GM19099 (cell line): ENCODE data around the gene TBXT.

Experiments
- POLR2A ChIP-seq: IDR thresholded peaks from 3 replicates; pipeline ENCODE4 v1.6.1; 2011; ENCODE audit warnings: low read depth; ENCODE audit not compliant: insufficient read length; ENCODE audit errors: extremely low read depth

TBXT gene

DNA sequence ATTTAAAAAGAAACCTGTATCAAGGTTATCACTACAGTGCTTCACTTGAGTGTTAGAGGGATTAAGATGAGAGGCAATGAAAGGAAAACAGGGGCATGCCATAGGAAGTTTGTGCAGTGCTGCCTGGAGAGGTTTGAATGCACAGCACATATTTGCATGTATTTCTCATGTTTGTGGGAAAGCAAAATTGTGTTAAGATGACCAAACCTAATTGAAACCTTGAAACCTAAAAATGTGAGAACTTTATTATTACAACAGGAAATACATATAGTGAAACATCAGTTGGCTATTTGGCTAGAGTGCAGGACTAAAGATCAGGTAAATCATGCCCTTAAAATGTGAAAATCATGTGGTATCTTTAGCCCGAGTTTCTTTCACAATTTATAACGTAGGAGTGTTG is 8.5 kb upstream of the TBXT start:
- TF ChIP-seq POLR2A: no peak

DNA sequence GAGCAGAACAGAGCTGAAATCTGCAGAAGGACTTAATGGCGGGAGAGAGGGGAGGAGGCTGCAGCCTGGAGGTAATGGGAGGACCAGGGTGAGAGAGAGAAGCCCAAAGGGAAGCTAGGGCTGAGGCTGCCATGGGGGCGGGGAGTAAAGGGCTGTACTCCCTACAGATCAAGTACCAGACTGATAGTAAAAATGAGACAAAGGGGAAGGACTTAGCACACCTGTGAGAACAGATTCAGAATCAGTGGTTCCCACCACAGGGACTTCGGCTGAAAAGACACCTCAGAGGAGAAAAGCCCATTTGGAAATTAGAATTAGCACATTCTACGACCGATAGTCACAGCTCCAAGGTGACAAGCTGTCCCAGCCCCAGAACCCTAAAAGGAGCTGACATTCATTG is 6.4 kb upstream of the TBXT start:
- TF ChIP-seq POLR2A: no peak

DNA sequence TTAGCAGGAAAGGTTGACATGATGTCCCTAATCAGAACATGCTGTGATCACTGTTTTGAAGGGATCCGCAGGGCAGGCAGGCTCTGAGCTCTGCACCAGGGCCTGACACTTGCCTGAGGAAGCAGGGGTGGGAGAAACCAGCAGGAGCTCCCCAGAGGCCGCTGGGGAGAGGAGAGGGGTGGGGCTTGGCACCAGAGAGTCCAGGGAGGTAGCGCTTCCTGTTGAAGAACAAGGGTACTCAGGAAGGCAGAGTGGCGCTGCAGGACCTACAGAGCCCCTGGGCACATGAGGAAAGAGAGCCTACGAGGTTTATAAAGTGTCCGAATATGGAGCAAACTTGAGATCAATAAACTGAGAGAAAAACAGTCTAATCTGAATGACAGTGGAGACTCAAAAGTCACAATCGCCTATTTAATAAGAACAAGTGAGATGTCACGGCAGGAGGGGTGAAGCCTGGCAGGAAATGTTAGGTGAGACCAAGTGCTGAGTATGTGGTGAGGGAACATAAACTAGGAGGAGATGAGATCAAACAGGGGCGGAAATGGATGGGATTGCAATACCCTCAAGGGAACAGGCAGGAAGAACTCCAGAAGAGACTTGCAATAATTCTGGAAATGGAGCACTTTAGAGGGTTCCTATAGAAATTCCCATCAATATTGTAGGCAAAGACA is 5.8 kb upstream of the TBXT start:
- TF ChIP-seq POLR2A: no peak

DNA sequence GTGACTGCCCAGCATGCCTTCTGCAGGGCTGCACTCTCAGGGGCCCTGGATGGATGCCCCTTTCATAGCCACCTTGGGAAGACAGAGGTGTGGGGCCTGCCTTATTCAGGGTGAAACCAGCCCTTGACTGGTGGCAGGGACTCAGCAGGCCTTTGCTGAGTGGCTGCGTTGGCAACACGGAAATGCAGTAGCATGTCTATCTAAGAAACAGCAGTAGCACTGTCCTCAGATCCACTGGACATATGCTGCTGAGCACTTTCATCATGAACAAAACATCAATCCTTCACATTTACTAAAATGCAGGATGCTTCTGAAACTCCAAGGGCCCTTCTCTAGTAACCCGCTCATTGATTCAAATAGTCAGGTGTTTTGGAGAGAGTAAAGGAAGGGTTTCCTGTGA is 4.9 kb upstream of the TBXT start:
- no peak for TF ChIP-seq POLR2A

DNA sequence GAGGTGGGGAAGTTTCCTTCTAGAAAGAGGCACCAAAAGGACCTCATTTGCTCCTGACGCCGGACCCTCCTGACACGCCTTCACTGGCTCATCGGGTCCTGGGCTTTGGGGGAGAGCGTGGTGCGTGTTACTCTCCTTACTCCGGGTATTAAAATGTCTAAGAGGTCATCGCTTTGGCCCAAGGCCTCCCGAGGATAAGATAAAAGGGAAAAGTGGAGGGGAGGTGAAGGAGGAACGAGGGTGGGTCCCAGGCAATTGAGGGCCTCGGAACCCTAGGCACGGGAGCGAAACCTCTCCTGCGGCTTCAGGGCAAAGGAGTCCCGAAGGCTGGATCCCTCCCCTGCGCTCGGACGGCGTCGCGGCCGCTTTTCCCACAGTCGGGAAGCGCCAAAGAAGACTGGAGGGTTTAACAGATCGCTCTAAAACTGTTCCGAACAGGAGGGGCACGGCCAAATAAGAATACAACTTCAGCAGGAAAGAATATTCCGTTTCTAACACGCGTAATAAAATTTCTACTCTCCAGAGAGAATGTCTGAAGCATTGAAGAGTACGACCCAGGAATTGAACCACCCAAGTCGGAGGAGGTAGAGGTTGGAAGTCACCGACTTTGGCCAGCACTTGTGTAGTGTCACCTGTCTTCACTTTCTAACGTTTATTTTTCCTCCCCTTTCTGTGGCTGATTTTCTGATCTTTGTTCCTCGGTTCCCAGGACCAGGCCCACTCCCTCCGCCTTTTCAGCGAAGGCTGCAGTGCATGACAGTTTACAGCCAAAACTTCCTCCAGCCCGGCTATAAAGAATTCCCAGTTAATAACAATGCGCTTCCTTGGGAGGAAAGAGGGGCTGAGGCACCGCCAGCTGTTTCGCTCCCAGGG is 2.1 kb upstream of the TBXT start:
- TF ChIP-seq POLR2A: no peak

DNA sequence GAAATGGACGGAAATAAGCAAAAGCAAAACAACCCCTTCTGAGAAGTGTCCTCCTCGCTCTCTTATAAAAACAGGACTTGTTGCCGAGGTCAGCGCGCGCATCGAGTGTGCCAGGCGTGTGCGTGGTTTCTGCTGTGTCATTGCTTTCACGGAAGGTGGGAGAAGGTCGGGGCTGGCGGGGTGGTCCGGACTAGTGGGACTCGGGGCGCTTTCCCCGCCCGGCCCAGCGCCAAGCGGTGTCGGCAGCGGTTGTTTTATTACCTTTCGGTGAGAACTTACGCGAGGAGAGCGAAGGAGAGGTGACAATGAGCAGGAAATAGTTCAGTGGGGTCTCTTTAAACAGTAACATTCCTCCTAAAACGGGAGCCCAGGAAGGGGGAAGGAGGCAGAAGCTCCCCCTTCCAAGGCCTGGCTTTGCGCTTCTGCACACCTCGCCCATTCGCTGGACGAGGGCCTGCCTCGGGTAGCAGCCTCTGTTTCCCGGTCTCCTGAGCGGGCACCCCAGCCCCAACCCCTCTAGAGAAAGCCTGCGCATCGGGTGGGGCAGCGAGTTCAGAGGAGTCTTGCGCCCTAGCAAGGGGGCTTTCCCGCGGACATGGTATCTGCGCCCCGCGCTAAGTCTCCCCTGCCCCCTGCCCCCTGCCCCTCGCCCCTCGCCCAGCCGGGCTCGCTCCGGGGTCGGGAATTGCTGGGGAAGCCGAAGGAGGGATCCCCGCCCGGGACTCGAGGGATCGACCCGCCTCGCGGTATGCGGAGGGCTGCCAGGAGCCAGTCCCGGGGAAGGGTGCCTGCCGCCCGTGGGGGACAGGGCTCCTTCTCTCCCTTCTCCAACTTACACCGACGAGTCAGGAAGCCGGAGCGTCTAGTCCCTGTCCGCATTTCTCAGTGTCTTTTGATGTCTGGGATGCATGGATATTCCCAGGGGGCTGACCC is 1.2 kb upstream of the TBXT start:
- TF ChIP-seq POLR2A: no peak

DNA sequence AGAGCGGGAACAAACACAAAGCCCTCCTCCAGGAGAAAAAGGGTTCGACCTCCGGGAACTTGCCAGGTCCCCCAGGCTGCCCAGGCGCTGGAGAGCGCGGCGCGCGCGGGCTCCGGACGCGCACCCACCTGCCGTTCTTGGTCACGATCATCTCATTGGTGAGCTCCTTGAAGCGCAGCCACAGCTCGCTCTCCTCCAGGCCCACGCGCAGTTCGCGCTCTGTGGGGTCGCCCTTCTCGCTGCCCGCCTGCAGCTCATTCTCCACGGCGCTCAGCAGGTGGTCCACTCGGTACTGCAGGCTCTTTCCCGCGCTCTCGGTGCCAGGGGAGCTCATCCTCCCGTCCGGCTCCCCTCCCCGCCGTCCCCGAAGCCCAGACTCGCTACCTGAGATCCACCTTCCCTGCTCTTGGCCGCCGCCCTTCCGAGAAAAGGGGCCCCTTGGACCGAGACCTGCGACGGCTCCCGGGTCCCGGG is 356 bp downstream of the TBXT start:
- TF ChIP-seq POLR2A: no peak

DNA sequence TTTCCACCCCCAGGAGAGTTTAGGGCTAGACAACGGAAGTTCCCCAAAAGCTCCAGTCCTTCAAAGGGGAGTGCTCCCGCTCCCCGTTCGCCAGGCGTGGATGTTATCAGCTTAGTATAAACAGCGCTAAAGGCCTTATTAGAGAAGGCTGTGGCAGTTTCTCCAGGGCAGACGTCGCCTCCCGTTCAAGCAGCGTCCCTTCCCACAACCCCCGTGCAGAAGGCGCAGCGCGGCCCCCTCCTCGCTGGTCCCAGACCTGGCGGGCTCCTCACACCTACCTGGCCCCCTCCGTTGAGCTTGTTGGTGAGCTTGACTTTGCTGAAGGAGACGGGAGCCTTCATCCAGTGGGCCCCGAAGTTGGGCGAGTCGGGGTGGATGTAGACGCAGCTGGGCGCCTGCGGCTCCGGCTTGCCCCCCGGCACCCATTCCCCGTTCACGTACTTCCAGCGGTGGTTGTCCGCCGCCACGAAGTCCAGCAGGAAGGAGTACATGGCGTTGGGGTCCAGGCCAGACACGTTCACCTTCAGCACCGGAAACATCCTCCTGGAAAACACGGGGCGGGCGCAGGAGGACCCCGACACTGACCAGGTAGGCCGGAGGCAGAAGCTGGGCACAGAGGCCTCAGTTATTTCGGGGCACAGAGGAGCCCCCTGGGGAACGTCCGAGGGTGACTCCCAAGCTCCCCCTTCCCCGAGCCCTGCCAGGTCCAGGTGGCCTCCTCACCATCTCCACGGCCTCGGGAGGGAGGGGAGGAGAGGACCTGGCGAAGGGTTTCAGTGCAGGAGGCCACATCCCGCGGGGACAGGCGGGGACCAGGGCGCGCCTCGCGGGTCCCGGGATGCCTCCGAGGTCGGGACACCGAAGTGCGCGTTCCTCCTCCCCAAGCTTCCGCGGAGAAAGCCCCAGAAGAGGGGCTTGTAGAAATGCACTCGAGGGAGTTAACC is 1.1 kb downstream of the TBXT start:
- TF ChIP-seq POLR2A: no peak

DNA sequence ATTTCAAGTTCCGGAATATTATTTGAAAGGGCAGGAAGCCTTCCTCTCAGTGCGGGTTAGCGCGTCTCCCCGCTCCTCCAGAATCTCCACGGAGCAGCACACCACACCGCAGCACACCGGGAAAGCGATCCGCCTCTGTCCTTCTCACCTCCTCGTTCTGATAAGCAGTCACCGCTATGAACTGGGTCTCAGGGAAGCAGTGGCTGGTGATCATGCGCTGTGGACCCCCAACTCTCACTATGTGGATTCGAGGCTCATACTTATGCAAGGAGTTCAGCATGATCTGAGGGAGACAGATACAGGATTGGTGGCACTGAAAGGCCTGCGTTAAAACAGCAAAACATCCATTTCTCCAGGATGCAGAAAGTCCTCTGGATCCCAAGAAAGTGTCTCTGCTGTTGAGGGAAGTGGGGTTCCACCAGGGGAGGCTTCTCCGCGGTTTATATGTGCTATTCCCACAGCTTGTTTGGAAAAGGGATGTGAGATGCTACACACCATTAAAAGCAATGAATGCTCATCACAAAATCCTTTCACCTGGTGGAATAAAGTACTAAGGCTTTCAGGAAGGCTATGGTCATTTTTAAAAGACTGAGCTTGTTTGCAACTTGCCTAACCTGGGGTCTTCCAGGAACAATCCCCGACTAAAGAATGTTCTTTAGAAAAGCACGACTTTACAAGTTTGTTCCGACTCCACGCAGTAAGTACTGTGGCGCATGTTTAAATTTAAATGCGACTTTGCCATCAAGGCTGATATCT is 1.9 kb downstream of the TBXT start:
- TF ChIP-seq POLR2A: no peak

DNA sequence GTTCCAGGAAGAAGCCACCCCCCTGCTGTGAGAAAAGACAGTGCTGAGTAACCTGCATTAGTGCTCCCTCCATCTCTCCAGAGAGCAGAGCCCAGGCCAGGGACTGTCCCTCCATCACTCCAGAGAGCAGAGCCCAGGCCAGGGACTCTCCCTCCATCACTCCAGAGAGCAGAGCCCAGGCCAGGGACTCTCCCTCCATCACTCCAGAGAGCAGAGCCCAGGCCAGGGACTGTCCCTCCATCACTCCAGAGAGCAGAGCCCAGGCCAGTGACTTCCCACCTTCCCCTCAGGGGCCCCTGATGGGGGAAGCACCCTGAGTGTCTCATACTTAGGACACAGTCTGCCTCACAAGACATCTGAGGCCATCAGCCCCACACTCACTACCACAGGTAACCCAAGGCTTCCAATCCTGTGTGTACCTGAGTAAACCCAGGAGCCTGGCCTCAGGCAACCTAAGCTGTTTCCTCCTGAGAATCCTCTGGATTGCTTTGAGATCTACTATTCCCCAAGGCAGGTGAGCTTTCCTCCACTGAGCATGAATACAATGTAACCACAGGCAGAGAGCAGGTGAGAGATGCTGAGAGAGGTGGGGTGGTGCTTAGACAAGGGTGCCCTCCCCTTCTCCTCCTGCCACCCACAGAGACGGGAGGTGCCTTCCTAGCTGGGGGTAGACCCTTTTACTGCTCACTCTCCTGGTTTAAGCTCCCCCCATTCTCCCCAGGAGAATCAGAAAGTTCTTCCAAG is 4.9 kb downstream of the TBXT start:
- TF ChIP-seq POLR2A: no peak

DNA sequence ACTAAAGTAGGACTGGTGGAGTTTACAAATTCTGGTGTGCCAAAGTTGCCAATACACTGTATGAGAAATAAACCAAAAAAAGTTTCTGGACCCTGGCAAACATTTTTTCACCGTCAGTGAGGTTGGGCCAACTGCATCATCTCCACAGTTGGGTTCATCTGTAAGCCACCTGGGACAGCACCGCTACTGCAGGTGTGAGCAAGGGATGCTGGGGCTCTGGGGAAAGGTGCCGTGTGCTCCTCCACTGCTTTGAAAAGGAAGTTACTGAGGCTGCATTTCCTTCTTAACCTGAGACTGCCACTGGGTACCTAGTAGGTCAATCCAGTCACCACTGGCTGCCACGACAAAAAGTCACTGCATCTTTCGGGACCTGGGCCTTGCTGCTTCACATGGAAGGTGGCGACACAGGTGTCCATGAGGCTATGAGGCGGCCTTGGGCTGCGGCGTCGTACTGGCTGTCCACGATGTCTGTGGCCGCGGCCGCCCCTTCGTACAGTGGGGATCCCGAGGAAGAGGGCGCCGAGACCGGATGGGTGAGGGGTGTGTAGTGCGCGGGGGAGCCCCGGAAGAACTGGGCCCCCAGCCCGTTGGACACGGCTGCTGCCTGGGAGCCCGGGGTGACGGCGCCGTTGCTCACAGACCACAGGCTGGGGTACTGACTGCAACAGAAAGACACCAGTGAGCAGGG is 9.6 kb downstream of the TBXT start:
- no peak for TF ChIP-seq POLR2A

DNA sequence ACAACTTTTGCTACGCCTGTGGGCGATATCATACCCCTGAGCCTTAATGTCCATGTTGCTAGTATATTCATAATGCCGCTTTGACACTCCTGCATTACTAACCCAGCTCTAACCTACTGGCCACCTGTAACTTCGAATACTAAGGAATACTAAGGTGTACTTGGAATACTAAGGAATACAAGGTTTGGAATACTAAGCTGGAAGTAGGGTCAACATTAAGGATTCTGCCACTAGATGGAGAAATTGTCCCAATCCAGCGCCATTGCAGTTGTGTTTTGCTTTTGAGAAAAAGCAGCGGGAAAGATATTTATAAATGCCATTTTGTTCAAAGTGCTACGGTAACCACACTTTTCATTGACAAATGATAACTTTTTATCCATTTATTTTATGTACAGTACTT is 10.7 kb downstream of the TBXT start:
- no peak for TF ChIP-seq POLR2A
